NCI-H69 (cell line): ENCODE data around the gene NUP50.
A peak's percentile ranks its signal among the peaks of the same experiment; 100 is the strongest.

Experiments
- DNase-seq: peaks from one replicate; lab custom pipeline; 2025; lab: John Stamatoyannopoulos, UW

The NUP50 gene

DNA sequence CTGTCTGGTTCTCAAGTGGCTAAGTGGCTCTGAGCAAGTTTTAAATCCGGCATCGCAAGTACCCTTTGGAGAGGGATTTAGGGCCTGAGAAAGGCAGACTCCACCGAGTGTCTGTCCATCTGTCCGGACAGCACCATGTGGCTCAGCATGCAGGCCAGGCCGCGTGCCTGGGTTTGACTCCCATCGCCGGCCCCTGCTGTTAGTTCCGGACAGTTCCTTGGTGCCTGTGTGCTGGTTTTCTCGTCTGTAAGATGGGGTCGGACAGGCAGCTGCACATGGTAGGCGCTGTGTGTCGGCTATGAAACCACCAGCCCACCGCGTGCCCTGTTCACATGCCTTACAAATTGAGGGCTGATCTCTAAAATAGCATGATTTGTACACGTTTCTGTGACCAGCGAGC is 31.0 kb downstream of the NUP50 start:
- DNase-seq, result no peak

DNA sequence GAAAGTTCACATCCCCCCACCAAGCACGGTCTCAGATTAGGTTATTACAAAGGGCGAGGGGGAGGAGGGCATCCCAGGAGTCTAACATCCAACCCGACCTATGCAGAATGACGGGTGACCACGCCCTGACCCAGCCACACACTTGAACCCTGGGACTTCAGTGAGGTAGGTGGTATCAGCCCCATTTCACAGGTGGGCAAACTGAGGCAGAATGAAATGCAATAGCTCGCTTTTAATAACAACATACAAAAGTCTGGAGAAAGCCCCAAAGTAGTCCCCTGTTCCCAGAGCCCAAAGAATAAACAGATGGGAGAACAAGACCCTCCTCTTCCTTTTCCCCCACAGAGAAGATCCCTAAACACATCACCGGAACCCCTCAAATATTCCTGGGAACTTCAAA is 31.9 kb downstream of the NUP50 start:
- DNase-seq, result no peak

DNA sequence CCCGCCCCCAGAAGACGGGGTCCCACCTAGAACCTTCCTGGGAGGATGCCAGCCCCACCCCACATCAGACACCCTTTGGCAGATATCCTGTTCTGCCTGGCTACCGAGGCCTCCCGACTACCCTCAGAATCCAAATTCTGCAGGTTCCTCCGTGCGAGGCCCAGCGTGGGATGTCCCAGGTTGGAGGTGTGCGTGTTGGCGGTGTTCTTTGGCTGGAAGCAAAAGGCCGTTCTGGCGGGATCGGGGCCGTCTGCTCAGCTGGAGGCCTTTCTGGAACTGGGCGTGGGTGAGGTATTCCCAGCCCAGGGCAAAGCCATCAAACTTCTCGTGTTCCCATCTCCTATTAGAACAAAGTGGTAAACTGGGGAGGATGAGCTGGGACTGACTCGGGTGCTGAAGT is 32.6 kb downstream of the NUP50 start:
- no peak for DNase-seq

DNA sequence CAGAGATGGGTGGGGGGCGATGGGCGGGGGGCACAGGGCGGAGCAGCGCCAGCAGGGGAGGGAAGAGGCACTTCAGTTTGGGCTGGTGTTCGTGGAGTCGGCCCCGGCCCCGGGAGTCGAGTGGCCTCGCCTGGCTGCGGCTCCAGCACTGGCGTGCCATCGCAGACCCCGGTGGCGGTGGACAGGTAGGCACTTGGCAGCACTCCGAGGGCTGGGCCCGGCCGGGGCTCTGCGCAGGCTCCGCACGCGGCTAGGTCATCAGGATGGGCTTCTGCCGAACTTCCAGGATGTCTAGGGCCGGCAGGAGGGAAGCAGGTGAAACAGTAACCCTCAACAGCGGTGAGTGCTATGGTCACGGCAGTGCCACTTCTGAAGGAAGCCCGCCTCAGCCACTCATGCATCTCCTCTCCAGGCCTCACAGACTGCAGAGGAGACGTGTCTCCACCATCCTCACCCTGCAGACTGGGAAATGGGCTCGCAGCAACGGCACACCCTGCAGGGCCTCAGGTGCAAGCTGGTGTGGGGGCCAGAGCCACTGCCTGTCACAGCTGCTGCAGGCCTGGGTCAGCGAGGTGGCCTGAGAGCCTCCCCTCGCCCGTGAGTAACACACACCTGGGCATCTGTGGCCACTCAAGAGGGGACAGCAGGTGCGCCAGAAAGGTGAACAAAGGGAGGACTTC is 33.3 kb downstream of the NUP50 start:
- DNase-seq, result no peak

DNA sequence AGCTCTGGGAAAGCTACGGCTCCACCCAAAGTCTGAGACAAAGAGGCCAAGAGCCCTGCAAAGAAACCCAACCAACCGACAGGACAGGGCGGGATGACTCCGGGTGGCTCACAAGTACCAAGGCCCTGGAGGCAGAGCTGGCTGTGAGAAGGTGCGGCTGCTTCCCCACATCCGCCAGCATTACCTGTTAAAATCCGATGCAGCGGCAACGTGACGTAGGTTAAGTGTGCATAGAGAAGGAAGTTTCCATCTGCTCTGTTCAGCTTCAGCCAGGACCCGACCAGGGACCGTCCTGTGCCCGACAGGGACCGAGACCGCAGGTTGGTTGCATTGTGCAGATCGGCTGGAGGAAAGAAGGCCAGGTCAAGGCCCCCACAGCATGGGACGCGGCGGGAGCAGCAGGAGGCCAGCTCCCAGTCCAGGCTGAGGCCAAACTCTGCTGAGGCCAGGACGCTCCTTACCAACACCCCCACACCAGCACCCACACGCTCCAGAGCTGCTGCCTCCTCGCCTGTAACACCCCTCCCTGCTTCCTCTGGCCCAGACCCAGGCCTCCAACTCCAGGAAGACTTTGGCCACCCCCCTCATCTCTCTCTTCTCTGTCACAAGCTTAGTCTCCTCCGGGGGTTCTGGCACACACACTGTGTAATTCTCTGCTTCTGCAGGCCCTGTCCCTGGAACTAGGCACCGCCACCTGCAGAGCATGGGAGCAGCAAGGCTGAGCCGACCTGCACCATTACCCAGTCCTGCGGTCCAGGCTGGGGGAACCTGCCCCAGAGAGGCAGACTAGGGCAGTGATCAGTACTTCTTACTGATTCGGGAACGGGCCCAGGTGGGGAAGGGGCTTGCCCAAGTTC is 34.1 kb downstream of the NUP50 start:
- DNase-seq, result no peak

DNA sequence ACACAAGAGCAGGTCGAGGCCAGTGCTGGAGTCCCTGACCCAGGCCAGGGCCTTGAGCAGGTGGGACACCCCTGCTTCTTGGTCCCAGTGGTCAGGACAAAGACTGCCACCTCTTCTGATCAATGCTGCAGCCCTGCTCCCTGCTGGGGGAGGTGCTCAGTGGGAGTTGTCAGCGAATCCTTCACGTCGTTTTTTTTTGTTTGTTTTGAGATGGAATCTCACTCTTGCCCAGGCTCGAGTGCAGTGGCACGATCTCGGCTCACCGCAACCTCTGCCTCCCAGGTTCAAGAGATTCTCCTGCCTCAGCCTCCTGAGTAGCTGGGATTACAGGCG is 34.7 kb downstream of the NUP50 start:
- no peak for DNase-seq

DNA sequence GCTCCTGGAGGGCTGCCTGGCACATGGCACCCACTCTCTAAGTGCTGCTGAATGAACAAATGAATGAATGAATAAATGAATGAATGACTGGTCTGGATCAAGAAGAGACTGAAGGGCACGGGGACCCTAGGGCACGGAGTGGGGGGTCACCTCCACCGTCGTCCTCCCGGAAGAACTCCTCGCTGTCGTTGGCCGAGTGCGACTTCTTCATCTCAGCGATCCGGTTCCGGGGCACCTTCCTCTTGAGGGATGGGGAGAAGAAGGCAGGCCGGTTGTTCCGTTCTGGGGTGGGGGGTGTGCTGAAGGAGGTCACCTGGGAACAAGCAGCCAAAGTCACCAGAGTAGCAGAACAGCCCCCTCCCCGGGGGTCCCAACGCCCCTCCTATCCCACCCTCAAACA is 36.0 kb downstream of the NUP50 start:
- DNase-seq, result no peak

DNA sequence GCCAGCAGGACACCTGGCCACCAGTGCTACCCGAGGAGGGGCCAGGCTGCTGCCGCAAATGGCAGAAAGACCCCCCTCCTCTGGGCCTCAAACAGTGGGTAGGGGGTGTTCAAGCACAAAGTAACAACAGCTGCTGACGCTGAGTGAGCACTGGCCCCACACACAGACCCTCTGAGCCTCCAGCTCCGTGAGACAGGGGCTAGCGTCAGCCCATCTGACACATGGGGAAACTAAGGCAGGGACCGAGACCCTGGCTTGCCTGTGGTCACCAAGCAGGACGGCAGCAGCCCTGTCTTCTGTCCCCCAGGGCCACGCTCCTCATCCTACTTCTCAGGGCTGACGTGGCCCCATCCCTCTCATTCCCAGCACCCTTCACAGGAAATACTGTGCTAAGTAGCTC is 36.5 kb downstream of the NUP50 start:
- no peak for DNase-seq

DNA sequence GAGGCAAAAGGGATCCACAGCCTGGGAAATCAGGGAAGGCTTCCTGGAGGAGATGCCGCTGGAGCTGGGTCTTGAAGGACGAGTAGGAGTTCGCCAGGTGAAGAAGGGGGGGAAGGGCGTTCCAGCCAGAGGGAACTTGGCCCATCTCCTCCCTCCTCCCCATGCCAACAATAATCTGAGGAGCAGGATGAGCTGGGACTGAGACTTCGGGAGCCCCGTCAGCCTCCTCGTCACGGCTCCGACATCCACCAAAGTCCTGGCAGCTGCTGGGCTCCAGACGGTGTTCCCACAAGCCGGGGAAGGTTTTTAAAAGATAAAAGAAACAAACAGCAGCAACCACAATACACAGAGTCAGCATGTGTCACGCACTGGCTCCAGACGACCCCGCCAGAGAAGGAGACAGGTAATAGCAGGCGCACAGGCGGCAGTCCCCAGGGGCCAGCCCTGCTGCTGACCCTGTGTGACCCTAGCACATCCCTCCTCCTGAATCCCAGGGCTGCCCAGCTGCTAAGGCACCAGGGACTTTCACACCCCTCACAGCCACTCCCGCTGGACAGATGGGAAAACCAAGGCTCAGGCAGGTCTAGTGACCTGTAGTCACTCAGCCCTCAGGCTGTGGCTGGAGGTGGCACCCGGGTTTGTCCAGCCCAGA is 37.3 kb downstream of the NUP50 start:
- peak; percentile 40 for DNase-seq

DNA sequence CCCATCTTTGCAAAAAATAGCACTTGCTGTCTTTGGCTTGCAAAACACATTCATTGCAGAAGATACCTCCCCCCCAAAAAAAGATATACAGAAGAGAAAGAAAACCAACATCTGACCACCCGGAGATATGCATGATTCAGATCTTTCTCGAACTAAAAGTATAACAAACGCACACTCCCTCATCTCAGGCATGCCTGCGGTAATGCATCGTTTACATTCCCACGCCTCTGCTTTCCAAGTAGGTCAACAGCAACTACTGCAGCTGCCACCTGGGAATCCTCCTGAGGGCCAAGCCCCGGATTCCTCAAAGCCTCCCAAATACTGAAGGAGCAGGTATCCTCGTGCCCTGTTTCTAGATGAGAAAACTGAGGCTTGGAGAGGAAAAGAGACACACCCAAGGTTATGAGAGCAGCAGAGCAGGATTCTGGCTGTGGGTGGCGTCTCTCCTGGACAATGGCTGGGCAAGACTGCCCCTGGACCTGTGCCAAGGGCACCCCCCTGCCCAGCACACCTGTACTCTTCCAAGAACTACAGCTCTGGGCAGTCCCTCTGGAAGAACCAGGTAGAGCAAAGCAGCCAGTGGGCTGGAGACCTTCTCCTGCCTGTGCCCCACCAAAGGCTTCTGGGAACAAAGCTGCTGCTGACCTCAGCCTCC is 38.1 kb downstream of the NUP50 start:
- peak; percentile 51 for DNase-seq

DNA sequence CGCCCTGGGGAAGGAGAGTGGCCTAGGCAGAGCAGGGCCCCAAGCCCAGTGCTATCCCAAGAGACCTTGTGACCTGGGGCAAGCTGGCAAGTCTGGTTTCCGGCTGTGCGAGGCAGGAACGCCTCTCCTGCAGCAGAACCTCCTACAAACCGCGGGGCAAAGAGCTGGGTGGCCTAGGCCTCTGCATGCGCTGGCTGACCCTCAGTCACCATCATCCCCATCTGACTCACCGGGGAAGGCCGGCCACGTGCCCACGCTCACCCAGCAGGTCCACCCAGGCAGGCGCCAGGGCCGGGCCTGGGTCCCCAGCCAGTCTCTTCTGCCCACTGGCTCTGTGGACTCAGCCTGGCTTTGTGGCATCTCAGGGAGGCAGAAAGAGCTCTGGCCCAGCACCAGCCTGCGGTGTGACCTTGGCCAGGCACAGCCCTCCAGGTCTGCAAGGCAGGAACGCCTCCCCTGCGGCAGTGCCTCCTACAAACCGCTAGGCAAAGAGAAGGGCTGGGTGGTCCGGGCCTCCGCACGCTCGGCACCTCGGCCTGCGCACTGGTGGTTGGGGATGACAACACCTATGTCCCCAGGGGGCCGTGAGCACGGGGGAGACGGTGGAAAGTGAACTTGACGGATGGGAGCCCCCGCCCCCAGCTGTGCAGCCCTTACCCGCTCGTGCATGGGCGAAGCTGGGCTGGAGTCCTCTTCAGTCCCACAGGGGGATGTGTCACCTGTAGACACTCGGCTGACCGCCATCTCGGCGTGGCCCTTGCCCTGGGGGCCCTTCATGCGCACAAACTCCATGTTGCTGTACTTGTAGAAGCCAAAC is 38.8 kb downstream of the NUP50 start:
- no peak for DNase-seq

DNA sequence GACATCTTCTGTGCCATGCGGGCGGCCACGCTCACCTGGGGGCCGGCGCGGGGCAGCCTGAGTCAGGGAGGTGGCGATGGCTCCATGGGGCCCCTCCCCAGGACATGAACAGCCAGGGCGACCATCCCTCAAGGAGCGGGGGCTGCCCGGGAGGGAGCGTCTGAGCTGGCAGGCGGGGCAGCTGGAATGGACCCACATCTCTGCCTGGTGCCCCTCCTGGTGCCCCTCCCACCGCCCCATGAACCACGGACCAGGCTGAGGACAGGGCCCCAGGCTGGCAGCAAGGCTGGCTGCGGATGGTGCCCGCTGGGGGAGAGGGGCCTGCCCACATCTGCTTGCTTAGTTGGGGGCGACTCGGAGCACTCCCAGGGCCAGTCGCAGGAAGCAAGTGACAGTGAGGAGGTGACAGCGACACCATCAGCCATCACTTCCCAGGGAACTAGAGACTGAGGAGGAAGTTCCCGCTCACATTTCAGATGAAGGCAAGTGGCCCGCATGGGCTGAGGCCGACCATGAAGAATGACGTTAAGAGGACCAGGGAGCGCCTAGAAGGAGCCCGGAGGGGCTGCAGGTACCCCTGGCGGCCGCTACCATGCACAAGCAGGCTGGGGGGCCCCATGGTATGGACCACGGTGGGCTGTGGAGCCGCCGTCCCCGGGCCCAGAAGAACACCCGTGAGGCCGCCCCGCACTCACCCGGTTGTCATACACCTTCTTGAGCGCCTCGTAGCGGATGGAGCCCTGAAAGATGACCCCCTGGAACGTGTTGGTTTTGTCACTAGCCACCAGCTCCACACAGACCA is 39.6 kb downstream of the NUP50 start:
- DNase-seq, result no peak

DNA sequence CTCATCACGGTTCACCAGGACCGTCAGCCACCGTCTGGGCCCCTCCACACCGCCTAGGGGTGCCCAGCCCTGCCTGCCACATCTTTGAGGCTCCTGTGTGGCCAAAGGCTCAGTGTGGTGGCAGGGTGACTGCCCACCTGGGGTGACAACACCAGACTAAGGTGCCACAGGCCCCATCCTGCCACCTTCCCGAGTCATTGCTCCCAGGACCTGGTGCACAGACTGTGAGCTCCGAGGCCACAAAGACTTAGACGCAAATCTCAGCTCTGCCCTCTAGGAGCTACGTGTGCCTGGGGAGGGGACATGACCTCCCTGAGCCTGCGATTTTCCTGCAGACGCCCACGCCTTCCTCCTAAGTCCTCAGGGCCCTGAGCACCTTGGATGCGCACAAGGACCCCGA is 40.5 kb downstream of the NUP50 start:
- DNase-seq, result no peak

DNA sequence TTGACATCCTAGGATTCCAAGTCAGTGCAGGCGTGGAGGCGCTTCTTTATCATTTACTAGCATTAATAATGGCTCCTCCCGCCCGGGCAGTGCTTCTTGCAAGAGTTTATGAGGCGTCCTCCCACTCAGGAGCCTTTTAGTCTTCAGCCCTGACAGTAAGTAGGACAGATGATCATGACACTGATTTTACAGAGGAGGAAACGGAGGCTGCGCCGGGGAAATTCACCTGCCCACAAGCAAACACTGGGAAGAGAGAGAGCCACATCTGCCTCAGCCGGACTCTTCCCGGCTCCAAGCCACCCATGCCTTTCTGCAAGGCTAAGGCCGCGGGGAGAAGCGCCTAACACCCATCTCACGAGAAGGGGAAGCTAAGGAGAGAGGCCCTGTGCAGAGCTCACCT is 41.1 kb downstream of the NUP50 start:
- no peak for DNase-seq

DNA sequence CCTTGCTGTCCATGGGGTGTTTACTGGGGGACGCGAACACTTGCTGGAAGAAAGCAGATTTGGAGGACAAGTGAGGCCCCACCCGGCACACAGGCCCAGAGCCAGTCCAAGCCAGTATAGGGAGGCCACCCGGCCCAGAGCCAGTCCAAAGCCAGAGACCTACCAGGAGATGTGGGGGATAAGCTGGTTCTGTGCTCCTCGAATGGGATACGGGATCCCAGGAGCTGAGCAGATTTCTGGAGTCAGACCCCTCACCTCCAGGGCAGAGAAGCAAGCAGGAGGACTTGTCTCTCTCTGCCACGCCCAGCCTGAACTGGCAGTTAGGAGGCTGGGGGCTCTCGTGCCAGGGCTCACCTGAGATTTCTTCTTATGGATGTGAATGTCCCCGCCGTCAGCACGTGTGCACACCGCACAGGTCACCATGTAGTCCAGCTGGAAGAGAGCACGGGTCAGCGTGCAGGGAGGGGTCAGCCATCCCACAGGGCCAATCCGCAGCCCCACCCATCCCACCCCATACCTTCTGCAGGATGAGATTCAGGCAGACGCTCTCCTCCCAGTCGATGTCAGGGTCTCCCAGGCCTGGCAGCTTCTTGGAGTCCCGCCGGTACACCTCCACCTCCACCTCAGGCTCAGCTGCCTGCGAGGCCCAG is 41.7 kb downstream of the NUP50 start:
- no peak for DNase-seq

DNA sequence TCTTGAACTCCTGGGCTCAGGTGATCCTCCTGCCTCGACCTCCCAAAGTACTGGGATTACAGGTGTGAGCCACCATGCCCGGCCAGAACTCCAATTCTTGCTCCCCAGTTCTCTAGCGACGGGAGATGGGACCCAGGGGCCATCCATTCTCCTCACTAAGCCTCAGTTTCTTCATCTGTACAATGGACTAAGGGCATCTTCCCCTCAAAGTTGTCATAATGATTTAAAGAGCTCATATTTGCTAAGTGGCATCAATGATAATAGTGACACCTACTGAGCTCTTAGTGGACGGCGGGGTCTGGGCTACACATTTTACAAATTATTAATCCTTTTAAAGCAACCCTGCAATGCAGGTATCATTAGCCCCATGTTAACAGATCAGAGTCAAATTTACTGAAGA is 42.5 kb downstream of the NUP50 start:
- DNase-seq, result no peak

DNA sequence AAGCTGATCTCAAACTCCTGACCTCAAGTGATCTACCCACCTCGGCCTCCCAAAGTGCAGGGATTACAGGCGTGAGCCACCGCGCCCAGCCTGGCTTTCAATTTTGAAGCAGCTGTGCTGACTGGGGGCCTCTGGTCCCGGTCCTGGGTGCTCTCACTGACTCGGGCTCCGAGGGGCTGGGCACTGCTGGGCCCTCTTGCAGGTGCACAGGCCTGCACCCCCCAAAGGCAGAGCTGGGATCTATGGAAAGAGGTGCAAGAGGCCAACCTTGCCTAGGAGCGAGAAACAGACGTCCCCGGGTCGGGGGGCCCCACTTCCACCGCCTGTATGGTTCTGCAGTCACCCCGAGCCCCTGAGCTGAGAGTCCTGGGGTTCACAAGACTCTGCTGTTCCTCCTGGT is 43.8 kb downstream of the NUP50 start:
- no peak for DNase-seq

DNA sequence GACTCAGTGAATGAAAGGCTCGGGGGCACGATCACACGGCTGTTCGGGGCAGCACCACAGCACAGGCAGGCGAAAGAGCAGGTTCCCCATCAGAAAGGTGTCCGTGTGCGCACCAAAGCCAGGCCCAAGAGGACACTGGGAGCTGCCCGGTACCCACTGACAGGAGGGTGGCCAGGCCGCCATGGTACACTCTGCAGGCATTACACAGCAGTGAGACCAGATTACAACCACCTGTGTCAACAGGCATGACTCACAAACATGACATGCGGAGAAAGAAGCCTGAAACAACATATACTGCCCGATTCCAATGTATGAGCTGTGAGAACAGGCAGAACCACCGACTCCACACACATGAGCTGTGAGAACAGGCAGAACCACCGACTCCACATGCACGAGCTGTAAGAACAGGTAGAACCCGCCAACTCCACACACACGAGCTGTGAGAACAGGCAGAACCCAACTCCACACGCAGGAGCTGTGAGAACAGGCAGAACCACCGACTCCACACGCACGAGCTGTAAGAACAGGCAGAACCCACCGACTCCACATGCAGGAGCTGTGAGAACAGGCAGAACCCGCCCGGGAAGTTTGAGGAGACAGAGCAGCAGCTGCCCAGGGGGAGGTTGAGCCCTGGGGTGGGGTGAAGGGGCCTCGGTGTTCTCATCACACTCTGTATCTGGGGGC is 44.4 kb downstream of the NUP50 start:
- DNase-seq, result no peak

DNA sequence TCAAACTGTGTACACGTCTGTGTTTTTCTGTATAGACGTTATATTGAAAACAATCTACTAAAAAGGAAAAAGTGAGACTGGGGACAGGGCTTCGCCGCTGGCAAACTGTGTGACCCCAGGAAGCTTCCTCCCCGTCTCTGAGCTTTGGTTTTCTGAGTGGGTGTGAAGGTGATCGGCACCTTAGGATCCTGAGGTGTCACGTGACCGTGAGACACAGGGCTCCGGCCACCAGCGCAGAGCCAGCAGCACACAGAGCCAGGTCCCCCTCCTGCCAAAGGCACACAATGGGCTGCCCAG is 44.9 kb downstream of the NUP50 start:
- no peak for DNase-seq
